ENCODE data around the gene MAGI3.
"Not testable (repeated sequence)": the region's sequence is repeated elsewhere in the genome, so short reads cannot be mapped to it uniquely, and the experiment has no call there.

MAGI3 gene

DNA sequence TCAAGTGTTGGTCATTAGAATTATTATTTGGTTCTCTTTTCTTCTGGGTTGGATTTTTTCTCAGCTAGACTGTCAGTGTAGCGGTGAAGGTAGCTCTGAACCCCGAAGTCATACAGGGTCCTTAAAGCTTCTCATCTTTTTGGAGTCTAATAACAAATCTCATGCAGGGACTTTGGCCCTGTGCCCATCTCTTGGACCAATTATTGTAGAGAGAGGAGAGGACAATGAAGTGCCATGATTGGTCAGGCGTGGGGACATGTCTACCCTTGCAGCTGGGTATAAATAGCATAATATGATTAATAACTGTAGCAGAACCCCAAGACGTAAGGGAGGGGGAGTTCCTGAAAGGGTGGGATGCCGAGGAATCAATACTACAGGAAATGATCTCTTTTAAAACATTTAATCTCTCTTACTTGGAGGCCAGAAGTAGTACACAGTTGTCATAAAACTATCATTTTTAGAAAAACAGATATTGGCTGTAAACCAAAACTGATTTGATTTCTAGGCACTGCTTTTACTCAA, 8.8 kb downstream of the MAGI3 start:
- no peak for DNase-seq

DNA sequence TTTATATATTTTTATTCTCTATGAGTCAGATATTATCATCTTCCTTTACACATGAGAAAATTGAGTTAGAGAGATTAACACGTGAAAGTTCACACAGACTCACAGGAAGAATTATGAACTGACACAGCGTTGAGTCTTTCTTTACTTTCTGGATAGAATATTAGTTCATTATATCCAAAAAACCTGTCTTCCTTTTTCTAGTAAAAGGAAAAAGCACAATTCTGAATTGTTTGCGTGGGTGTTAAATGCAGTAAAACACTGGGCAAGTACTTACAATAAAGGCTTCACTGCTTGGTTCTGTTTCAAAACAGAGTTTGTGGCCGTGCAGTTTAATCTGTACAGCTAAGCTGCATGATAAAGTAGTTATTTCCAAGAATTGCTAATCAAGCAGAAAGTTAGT, 10.8 kb downstream of the MAGI3 start:
- DNase-seq = no peak

- DNase-seq = no peak
These were observed 11.4 kb downstream of the MAGI3 start for GRCh38 chr1:113401728-113402127.

- DNase-seq = no peak
These were observed 12.8 kb downstream of the MAGI3 start for GRCh38 chr1:113403065-113403464.

- no peak for DNase-seq
These were observed 15.3 kb downstream of the MAGI3 start for GRCh38 chr1:113405573-113405972.

- DNase-seq = not testable (repeated sequence)
These were observed 15.8 kb downstream of the MAGI3 start for GRCh38 chr1:113406149-113406548.

GRCh38 chr1:113409363-113409762, 19.0 kb downstream of the MAGI3 start:
- no peak for DNase-seq

- not testable (repeated sequence) for DNase-seq
These were observed 21.7 kb downstream of the MAGI3 start for GRCh38 chr1:113412020-113412419.

- DNase-seq = peak; percentile 16
These were observed 25.2 kb downstream of the MAGI3 start for GRCh38 chr1:113415310-113416070.

- DNase-seq = not testable (repeated sequence)
These were observed 25.8 kb downstream of the MAGI3 start for GRCh38 chr1:113416071-113416470.

DNA sequence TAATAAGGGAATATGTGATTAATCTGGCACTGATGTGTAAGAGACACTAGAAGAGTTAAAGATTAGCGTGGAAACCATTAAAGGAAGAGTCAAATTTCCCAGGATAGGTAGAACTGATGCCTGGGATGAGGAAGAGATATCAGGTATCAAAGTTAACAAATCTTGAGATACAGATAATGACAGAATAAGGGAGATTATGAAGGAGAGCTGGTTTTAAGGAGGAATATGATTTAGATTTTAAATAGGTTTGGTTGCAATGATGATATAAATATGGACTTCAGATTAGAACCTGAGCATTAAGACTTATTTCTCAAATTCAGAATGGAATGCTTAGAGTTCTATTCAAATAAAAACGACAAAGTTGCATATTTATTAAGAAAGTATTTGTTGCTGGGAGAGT, 26.2 kb downstream of the MAGI3 start:
- DNase-seq = peak; percentile 6

DNA sequence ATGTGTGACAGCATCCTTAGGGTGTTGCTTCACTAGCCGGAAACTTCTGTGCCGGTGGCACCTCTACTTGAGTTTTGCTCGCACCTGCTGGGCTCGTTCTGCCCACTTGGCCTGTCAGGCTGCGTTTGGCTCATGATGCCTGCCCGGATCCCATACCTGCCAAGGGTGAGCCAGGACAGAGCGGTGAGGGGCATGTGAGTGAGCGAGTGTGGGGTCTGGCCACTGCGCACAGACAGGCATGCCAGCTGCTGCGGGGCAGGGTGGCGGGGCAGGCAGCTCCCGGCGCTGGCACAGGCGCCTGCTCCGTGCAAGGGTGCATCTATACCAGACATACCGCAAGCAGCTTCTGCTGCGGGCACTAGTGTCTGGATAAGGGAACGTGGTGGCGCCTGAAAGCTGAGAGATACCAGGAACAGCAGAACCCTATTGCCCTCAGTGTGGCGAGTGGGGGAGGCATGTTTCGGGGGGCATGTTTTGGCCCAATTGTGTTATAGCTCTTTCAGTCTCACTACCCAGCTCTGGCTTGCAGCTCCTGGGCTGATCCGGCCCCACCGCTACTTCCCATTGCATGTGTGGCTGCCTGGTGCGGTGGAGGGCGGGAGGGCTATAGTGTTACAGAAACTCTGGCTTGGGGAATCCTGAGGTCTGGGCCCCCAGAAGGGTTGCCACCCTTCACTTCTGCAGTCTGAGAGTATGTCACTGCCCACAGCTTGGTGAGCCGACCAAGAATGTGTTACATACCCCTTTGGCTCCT, 32.2 kb downstream of the MAGI3 start:
- no peak for DNase-seq

DNA sequence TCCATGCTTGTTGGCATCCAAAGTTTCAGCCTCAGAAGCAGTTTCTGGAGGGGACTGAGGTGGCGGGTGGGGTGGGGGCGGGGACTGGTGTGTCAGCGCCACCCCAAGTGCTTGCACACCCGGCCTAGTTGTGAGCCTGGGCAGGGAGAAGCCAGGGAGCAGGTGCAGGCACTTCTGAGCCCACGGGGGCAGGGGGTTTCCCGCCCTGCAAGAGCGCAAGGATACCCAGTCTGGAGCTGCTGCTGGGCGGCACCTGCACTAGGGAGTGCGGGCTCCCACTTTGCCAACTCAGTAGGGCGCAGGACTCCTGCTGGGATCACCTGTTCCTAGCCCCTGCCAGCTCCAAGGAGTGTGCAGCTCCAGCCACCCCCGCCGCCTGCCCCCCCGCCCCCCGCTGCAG, 33.5 kb downstream of the MAGI3 start:
- DNase-seq = no peak

GRCh38 chr1:113429461-113430153, 39.3 kb downstream of the MAGI3 start:
- DNase-seq = no peak

- DNase-seq = no peak
These were observed 42.9 kb downstream of the MAGI3 start for GRCh38 chr1:113433184-113433583.

- DNase-seq = no peak
These were observed 44.0 kb downstream of the MAGI3 start for GRCh38 chr1:113434081-113434873.

GRCh38 chr1:113434874-113435175, 44.5 kb downstream of the MAGI3 start:
- no peak for DNase-seq

- no peak for DNase-seq
These were observed 47.4 kb downstream of the MAGI3 start for GRCh38 chr1:113437554-113438341.

DNA sequence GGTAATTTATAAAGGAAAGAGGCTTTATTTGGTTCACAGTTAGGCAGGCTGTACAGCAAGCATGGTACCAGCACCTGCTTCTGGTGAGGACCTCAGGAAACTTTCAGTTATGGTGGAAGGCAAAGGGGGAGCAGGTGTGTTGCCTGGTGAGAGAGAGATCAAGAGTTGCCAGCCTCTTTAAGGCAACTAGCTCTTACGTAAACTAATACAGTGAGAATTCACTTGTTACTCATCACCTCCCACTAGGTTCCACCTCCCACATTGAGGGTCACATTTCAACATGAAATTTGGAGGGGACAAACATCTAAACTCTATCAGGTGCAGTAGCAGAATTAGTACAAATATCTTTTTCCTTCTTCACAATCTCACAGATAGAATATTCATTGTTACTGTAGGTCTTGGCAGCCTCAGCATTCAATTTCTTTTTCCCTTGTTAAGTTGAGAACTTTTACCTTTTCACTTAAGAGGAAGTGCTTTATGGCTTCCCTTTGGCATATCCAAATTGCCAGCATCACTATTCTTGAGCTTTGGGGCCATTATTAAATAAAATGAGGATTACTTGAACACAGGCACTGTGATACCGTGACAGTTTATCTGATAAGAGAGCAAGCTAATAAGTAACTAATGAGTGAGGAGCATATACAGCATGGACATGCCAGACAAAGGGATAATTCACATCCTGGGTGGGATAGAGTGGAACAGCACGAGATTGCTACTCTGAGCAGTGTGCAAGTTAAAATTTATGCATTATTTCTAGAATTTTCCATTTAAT, 48.4 kb downstream of the MAGI3 start:
- DNase-seq = no peak

DNA sequence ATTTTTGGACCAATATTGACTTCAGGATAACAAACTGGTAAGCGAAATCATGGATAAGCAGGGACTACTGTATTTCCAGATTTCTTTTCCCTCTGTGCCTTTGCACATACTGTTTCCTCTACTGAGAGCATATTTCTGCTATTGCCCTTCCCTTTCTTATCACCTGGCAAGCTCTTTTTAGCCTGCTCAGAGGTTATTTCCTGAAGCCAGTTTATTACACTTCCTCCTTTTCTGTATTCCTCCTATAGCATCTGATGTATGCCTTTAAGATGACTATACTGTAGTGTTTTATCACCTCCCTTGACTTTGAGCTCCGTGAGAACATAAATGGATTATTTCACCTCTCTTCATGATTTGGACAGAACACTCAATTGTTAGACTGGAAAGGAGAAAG, 49.0 kb downstream of the MAGI3 start:
- DNase-seq = no peak

DNA sequence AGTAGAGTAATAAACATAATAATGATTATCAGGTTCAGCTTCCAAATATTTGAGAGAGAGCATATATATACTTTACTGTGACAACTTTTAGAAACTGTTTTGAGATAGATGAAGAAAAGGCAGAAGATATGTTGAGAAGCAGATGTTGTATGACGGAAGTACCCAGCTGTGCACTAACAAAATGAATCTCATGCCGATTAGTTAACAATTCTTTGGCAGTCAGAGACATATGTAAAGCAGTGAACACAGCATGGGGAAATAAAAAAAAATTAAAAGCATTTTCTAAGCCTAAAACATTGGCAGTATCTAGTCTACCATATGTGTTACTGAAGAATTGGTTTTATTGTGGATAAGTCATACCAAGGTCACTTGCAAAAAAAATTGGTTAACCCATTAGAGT, 51.8 kb downstream of the MAGI3 start:
- no peak for DNase-seq

All from NCI-H1694 treated with DMSO at 0.1 percent for 48 hours (cell line).